Activated naive CD4-positive, alpha-beta T cell (primary cell): ENCODE data around the gene GBX1.

Experiments
- DNase-seq, 4 experiments: peaks; one replicate each; lab custom pipeline; 2025; lab: John Stamatoyannopoulos, UW

The GBX1 gene

DNA sequence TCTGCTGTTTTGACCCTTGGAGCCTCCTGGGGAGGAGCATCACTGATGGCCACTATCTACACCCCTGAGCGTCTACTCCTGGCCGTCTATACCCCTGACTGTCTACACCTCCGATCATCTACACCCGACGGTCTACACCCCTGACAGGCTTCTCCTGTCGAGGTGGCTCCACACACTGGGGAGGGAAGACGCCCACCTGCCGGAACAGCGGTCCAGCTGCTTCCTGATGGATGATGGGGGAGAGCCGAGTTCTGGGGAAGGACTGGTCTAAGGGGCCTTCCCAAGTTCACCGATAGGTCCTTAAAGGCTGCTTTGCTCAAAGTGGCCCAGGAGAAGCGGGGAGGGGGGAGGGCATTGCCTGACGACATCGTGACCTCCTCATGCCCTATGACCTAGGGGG lies 39.4 kb downstream of the GBX1 start:
- no peak for DNase-seq

- no peak for DNase-seq
Observed at GRCh38 chr7:151126491-151127137, 40.9 kb downstream of the GBX1 start.

- DNase-seq = no peak
Observed at GRCh38 chr7:151125846-151126481, 41.5 kb downstream of the GBX1 start.

DNA sequence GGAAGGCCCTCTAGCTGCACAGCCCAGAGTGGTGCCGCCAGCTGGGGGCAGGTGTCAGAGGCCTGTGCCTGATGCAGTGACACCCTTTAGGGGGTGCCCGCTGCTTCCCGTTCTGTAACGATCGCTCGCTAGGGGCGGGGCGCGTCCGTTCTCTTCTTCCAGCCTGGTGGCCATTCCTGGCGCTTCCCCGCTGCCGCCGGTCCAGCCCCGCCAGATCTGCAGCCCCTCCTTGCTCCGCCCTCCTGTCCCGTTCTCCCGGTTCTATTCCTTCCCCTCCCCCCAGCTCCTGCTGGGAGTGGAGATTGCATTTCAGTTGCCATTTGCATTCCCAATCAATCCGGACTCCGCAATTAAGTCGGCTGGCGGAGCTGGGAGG lies 42.0 kb downstream of the GBX1 start:
- DNase-seq = no peak

- DNase-seq = no peak
Observed at GRCh38 chr7:151124899-151125399, 42.5 kb downstream of the GBX1 start.

DNA sequence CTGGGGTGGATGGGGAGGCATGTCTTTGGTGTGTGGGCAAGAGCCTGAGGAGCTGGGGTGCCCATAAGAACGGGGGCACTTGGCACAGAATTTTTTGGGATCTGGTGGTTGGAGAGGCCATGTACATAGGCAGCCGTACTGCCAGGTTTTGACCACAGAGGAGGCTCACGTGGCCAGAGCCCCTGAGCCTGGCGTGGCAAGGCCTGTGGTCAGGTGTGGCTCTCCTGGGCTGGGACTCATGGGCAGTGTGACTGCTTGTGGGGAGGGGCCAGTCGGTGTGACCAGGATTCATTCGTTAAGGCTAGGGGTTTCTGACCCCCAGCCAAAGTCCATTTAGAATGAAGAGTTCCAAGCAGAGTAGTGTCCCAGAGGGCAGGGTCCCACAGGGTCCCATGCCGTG lies 43.0 kb downstream of the GBX1 start:
- no peak for DNase-seq

GRCh38 chr7:151123822-151124464 lies 43.6 kb downstream of the GBX1 start:
- peak; percentile 58 to 74 (median 74) for DNase-seq

GRCh38 chr7:151123158-151123821 lies 44.2 kb downstream of the GBX1 start:
- DNase-seq = no peak

DNA sequence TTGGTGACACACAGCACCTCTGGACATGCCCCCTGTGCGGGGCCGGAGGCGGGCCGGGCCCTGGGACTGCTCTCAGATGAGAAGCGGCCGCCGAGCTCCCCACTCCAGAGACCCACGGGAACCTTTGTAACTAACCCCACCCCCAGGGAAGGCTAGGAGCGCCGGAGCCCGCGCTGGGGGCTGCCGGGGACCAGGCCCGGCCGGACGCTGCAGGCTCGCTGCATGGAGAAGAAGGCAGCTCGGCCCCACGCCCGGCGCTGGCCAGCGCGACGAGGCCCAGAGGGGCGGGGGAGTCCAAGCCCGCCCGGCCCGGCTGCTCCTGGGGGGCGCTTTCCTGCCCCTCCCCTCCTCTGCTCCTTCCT lies 44.7 kb downstream of the GBX1 start:
- no peak for DNase-seq

DNA sequence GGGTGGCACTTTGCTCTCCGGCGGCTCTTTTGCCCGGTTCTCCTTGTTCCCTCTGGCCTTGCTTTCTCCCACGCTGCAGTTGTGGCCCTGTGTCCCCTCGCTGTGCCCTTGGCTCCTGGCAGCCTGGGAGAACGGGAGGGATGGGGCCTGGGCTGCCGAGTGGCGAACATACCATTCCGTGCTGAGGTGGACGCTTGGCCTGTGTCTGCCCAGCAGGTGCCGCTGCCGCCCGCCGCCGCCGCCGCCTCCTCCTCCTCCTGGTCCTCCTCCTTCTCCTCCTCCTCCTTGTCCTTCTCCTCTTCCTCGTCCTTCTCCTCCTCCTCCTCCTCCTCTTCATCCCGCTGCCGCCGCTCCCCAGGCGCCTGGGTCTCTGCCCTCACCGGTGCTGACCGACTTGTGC lies 45.2 kb downstream of the GBX1 start:
- no peak for DNase-seq

- DNase-seq = no peak
Observed at GRCh38 chr7:151121380-151122170, 45.9 kb downstream of the GBX1 start.

- DNase-seq = no peak
Observed at GRCh38 chr7:151120896-151121295, 46.6 kb downstream of the GBX1 start.

DNA sequence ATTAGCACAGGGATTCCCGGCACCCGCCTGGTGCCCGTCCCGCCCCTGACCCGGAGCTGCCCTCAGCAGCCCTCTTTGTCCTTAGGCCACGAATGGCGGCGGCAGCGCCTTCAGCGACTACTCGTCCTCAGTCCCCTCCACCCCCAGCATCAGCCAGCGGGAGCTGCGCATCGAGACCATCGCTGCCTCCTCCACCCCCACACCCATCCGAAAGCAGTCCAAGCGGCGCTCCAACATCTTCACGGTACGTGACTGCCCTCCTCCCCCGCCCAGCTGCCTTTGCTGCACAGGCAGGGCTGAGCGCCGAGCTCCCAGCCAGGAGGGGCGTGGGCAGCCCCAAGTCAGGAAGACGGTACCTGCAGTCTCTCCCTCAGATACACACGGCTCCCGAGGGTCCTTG lies 47.6 kb downstream of the GBX1 start:
- DNase-seq = no peak

GRCh38 chr7:151119055-151119415 lies 48.5 kb downstream of the GBX1 start:
- no peak for DNase-seq

GRCh38 chr7:151118108-151119054 lies 49.1 kb downstream of the GBX1 start:
- no peak for DNase-seq

- peak in 1 of 4 experiments; percentile 42 for DNase-seq
Observed at GRCh38 chr7:151117565-151117964, 49.9 kb downstream of the GBX1 start.

DNA sequence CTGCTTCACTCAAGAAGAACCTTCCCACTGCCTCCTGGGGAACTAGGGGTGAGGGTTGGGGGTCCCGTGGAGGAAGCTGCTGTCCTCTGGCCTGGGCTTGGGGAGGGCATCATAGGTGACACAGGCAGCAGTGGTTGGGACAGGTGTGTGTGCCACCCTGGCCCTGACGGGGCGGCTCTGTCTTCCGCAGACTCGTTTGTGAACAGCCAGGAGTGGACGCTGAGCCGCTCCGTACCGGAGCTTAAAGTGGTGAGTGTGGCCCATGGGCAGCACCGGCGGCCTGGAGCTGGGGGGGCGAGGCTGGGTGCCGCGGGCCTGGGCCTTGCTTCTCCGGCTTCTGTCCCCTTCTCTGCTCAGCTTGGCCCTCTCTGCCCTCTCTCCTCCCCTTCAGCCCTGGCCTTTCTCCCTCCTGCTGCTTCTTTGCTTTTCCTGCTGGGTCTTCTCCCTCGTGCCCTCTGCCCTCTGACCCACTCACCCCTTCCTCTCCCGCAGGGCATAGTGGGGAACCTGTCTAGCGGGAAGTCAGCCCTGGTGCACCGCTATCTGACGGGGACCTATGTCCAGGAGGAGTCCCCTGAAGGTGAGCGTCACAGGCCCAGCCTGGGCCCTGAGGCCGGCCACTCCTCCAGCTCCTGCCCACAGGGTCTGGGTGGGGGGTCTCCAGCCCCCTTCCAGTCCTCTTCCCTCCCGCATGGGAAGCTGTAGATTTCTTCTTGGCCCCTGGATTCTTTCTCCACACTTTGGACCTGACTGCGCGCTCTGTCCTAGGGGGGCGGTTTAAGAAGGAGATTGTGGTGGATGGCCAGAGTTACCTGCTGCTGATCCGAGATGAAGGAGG lies 50.7 kb downstream of the GBX1 start:
- no peak for DNase-seq

GRCh38 chr7:151115836-151116418 lies 51.6 kb downstream of the GBX1 start:
- no peak for DNase-seq

DNA sequence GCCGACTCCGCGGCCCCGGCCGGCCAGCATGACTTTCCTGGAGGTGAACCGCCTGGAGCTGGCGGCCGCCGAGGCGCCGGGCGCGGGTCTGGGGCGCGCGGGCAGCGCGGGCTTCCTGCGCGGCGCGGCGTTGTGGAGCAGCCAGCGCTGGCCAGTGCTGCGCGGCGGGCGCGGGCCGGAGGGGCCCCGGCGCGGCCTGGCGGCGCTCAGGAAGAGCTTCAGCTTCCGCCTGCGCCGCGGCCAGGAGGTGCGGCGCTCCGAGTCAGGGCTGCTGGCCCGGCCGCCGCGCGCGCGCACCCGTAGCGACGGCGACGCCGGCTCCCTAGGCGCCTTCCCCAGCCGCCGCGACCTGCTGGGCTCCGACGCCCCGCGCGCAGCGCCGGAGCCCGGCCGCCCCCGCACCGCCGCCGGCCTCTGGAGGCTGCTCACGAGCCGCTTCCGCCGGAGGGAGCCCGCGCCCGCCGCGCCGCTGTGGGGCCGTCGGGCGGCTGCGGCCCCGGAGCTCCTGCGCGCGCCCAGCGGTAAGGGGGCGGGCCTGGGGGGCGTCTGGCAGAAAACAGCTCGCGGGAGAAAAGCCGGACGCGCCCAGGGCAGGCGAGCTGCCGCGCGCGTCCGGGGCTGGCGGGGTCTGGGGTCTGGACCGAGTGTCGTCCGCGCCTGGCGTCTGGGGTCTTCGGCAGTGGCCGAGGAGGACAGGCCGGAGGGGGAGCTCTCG lies 52.2 kb downstream of the GBX1 start:
- DNase-seq = peak in 1 of 4 experiments; percentile 7
